Pancreas (tissue), 10 donors: Measurements from ENCODE around the gene SPDYC. TPM values are rescaled to one million over a fixed set of nuclear protein-coding genes. Genes with fewer than 3 reads are reported as not detected.
A peak's percentile ranks its signal among the peaks of the same experiment; 100 is the strongest.

Experiments
- ATAC-seq, 4 donors: fragments of 200-7000 bp; cut with Tn5 transposase; one replicate each; pipeline versions ENCODE4 v1.8.0 to v1.9.1; 2020; ENCODE audit warnings: mild to moderate bottlenecking in 4 of 4, moderate library complexity in 4 of 4
- DNase-seq, 6 donors: peaks; one replicate each; pipeline ENCODE4 v3.0.0-alpha.2; 2020
- FAIRE-seq: peaks from 2 replicates; lab custom pipeline; 2012; peaks lifted over from hg19 to GRCh38; lab: Jason Lieb, UNC
- H3K27ac ChIP-seq, 4 donors: fragments of 200-600 bp; sonication (generic); 1 replicate in 3 of 4; 2 replicates in 1 of 4; pipeline versions ENCODE4 v1.5.0 to v1.8.0; 2020
- H3K27me3 ChIP-seq, 4 donors: fragments of 200-600 bp; one replicate each; pipeline ENCODE4 v1.8.0; 2021
- H3K36me3 ChIP-seq, 3 donors: fragments of 200-600 bp; sonication (generic) in 1 of 3; one replicate each; pipeline versions ENCODE4 v1.5.0 to v1.8.0; 2020 to 2021
- H3K4me1 ChIP-seq, 3 donors: fragments of 200-600 bp; one replicate each; pipeline ENCODE4 v1.8.0; 2021
- H3K4me3 ChIP-seq, 4 donors: fragments of 200-600 bp; sonication (generic) in 2 of 4; one replicate each; pipeline versions ENCODE4 v1.5.0 to v1.8.0; 2020 to 2021
- H3K9me3 ChIP-seq, 4 donors: fragments of 200-600 bp; one replicate each; pipeline ENCODE4 v1.8.0; 2021
- WGBS, 2 donors: extraction: QIAGEN DNeasy Blood & Tissue Kit; methylation state at CpG; one replicate each; pipeline ENCODE4 v1.1.7; 2013; 5-methylcytosine and 5-hydroxymethylcytosine counted together
- intact Hi-C, 3 donors: fragments of 100-400 bp; cut with DNase I; formaldehyde crosslinking; loops; one replicate each; pipeline versions ENCODE4 v1.11.1 to v1.14.2; 2022
- polyA plus RNA-seq, 2 donors: library from polyadenylated mRNA; stranded (reverse); fragments of 200-250 nt; gene quantifications; one replicate each; pipeline ENCODE4 v1.2.3, GENCODE V29; 2013
- total RNA-seq, 6 donors: library from RNA; stranded (reverse); fragmentation: NEBNext Ultra II Directional in 4 of 6; extraction: Animal tissue kit (Norgen Biotek cat#: 25700) in 4 of 6; gene quantifications; one replicate each; pipeline versions ENCODE4 v1.2.1 to v1.2.4, GENCODE V29; 2021 to 2023
- TF ChIP-seq, protein P1 (sequence below), 4 donors: fragments of 200-600 bp; sonication (generic) in 3 of 4; IDR thresholded peaks; one replicate each; pipeline versions ENCODE4 v1.5.0 to v1.8.0; 2021; ENCODE audit warnings: antibody characterized with exemption in 4 of 4
- donor health status: healthy with polysubstance abuse.
- donor health status: DM: no; HTN: no; CAD: no; lungs with moderate emphysema.
- donor health status: DM: no; HTN: no; CAD: no.
- donor health status: control.
- donor health status: control.
- donor health status: Bipolar disorder and iron deficiency.
- donor health status: DM: yes; HTN: yes; CAD: no.
- donor health status: DM: no; HTN: no; CAD: no.
- donor health status: DM: no; HTN: no; CAD: no.
- donor health status: DM: yes; HTN: yes; CAD: no.

SPDYC gene
- total and polyA plus RNA-seq, 8 donors = 0.14 TPM; not detected in 7

DNA sequence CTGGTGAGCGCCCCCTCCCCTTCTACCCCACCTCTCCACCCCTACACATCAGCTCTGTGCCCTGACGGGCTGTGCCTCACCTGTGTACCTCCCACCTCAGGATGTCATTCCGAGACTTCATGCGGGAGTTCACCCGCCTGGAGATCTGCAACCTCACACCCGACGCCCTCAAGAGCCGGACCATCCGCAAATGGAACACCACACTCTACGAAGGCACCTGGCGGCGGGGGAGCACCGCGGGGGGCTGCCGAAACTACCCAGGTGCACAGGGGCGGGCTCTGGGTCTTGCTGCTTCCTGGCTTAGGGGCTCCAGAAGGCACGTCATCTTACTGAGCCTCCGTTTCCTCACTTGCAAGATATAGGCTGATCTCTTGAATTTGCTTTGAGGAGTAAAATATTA lies 18.5 kb downstream of the SPDYC start:
- intact Hi-C loops = no loop called here
- no peak for FAIRE-seq
- 94 to 95% methylated on average over 18 of the region's 18 CpGs for WGBS, 2 donors
- Histone ChIP-seq H3K36me3 (peaks cover 0 to 55% (median 32%) of the 10 kb centered on the region in 3 donors), H3K9me3 (no peaks in the 10 kb centered on the region), H3K27ac (no peak overlapping the region), H3K4me1 (no peaks in the 10 kb centered on the region), H3K4me3 (no peak overlapping the region), H3K27me3 (no peaks in the 10 kb centered on the region)
- DNase-seq = no peak
- ATAC-seq = no peak
- TF ChIP-seq, protein P1, sequence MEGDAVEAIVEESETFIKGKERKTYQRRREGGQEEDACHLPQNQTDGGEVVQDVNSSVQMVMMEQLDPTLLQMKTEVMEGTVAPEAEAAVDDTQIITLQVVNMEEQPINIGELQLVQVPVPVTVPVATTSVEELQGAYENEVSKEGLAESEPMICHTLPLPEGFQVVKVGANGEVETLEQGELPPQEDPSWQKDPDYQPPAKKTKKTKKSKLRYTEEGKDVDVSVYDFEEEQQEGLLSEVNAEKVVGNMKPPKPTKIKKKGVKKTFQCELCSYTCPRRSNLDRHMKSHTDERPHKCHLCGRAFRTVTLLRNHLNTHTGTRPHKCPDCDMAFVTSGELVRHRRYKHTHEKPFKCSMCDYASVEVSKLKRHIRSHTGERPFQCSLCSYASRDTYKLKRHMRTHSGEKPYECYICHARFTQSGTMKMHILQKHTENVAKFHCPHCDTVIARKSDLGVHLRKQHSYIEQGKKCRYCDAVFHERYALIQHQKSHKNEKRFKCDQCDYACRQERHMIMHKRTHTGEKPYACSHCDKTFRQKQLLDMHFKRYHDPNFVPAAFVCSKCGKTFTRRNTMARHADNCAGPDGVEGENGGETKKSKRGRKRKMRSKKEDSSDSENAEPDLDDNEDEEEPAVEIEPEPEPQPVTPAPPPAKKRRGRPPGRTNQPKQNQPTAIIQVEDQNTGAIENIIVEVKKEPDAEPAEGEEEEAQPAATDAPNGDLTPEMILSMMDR (IDR thresholded peaks at IDR 0.05) = no peak

GRCh38 chr11:65189191-65189590 lies 19.2 kb downstream of the SPDYC start:
- no peak for FAIRE-seq
- H3K36me3 ChIP-seq = peaks cover 0 to 55% (median 32%) of the 10 kb centered on the region in 3 donors
- 78 to 80% methylated on average over 10 of the region's 10 CpGs for WGBS, 2 donors
- no peak for DNase-seq
- no peak overlapping the region for H3K4me3 ChIP-seq
- H3K9me3 ChIP-seq = no peaks in the 10 kb centered on the region
- no peaks in the 10 kb centered on the region for H3K4me1 ChIP-seq
- no peaks in the 10 kb centered on the region for H3K27me3 ChIP-seq
- TF ChIP-seq, protein P1 (IDR thresholded peaks at IDR 0.05) = no peak
- intact Hi-C loops = no loop called here
- ATAC-seq = no peak
- H3K27ac ChIP-seq = no peak overlapping the region

GRCh38 chr11:65194564-65194963 lies 24.5 kb downstream of the SPDYC start:
- intact Hi-C loops = no loop called here
- DNase-seq (no peak), FAIRE-seq (no peak), ATAC-seq (no peak)
- H3K27ac ChIP-seq = no peak overlapping the region
- H3K36me3 ChIP-seq = peaks cover 3 to 26% (median 13%) of the 10 kb centered on the region in 3 donors
- H3K4me1 ChIP-seq = no peaks in the 10 kb centered on the region
- 95 to 98% methylated on average over 2 of the region's 2 CpGs for WGBS, 2 donors
- H3K4me3 ChIP-seq = no peak overlapping the region
- H3K27me3 ChIP-seq = no peaks in the 10 kb centered on the region
- no peaks in the 10 kb centered on the region for H3K9me3 ChIP-seq
- TF ChIP-seq, protein P1 (IDR thresholded peaks at IDR 0.05) = no peak

DNA sequence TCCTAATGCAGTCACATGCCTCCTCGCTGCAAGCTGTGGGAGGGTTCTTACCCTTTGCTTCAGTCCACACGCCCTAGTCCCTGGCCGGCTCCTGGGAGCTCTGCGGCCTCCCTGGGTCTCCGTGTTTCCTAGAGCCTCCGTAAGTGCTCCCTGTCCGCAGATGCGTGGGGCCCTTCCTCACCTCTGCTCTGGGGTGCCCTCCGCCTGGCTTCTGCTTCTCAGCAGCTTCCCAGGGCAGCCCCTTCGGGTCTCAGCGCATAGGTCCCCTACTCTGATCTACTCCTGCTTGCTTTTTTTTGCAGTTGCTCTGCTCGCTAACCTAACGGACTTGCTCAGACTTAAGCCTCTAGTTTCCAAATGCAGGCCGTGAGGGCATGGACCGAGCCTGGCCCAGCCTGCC lies 34.1 kb downstream of the SPDYC start:
- intact Hi-C loops = no loop called here
- Histone ChIP-seq H3K27me3 (no peaks in the 10 kb centered on the region), H3K4me3 (no peak overlapping the region), H3K36me3 (peaks cover 0 to 53% (median 33%) of the 10 kb centered on the region in 3 donors), H3K27ac (no peak overlapping the region), H3K9me3 (no peaks in the 10 kb centered on the region), H3K4me1 (no peaks in the 10 kb centered on the region)
- WGBS, 2 donors = 93 to 94% methylated on average over 15 of the region's 15 CpGs
- DNase-seq (no peak), ATAC-seq (no peak), FAIRE-seq (no peak)
- TF ChIP-seq, protein P1 (IDR thresholded peaks at IDR 0.05) = no peak

DNA sequence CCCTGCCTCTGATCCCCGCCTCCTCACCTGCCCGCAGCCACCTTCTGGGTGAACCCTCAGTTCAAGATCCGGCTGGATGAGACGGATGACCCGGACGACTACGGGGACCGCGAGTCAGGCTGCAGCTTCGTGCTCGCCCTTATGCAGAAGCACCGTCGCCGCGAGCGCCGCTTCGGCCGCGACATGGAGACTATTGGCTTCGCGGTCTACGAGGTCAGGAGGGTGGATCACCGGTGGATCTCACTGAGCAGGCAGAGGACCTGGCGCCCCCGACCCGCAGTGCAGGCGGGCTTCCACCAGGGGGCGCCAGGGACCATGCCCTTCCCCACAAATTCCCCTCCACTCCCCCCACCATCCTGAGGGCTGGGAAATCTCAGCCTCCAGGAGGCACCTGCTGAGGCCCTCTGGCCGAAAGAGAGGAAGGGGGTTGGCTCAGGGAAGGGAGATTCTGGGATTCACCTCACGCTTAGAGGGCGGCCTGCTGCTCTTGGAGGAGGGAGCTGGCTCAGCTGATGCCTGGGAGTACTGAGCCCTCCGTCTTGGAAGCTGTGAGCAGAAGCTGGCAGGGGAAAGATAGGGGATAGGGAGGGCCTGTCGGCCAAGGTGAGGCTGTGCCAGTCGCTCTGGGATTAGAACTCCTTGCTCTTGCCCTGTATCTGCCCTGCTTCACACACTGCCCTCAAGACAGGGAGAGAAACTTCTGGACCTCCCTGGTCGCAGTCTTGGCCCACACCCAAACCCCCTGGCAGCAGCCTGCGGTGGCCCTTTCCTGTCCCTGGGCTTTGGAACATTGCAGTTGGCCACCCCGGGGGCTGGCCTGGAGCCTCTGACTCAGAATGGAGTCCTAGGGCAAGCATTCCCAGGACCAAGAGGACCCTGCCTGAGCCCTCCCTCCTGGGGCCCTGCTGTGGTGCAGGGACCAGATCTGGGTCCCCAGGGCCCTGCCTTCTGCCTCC lies 34.9 kb downstream of the SPDYC start:
- DNase-seq = peak in 1 of 6 donors; percentile 73
- no peak for FAIRE-seq

More for the DNA sequence above, 34.9 kb downstream of the SPDYC start:
- H3K27me3 ChIP-seq = no peaks in the 10 kb centered on the region
- ATAC-seq = peak in 3 of 4 donors; percentile 66 to 76 (median 73)
- TF ChIP-seq, protein P1 (IDR thresholded peaks at IDR 0.05) = peak; percentile 74 to 88 (median 84)
- no peak overlapping the region for H3K27ac ChIP-seq
- H3K9me3 ChIP-seq = no peaks in the 10 kb centered on the region
- H3K4me1 ChIP-seq = no peaks in the 10 kb centered on the region
- 73 to 74% methylated on average over 38 of the region's 38 CpGs for WGBS, 2 donors
- intact Hi-C loops = no loop called here
- no peak overlapping the region for H3K4me3 ChIP-seq
- peaks cover 0 to 60% (median 37%) of the 10 kb centered on the region in 3 donors for H3K36me3 ChIP-seq
